Mesodermal cell (in vitro differentiated cells): ENCODE measurements around the gene POGLUT2. TPM values are rescaled to one million over a fixed set of nuclear protein-coding genes. Genes with fewer than 3 reads are reported as not detected.

ENCODE experiments used
- H3K27ac ChIP-seq: 2 replicates; pipeline ENCODE4 v1.7.0; 2013; ENCODE audit warnings: mild to moderate bottlenecking, low read depth, low read length, moderate library complexity; ENCODE audit not compliant: severe bottlenecking
- H3K36me3 ChIP-seq: 2 replicates; pipeline ENCODE4 v1.7.1; 2013; ENCODE audit warnings: mild to moderate bottlenecking, low read length, moderate library complexity; ENCODE audit not compliant: control insufficient read depth, insufficient read depth
- H3K4me1 ChIP-seq: one replicate; pipeline ENCODE4 v1.7.1; 2013; ENCODE audit warnings: mild to moderate bottlenecking, low read length; ENCODE audit not compliant: insufficient read depth, control insufficient read depth, poor library complexity, severe bottlenecking
- H3K4me3 ChIP-seq: 2 replicates; pipeline ENCODE4 v1.7.0; 2013; ENCODE audit warnings: low read length, control low read depth, mild to moderate bottlenecking; ENCODE audit not compliant: insufficient read depth, poor library complexity, severe bottlenecking; ENCODE audit errors: extremely low read depth
- H3K9me3 ChIP-seq: 2 replicates; pipeline ENCODE4 v1.7.1; 2013; ENCODE audit warnings: mild to moderate bottlenecking, low read length, moderate library complexity; ENCODE audit not compliant: control insufficient read depth
- WGBS, 2 experiments: methylation state at CpG; one replicate each; pipeline ENCODE4 v1.1.5; 2013; ENCODE audit warnings: missing lambda C conversion rate in 2 of 2; ENCODE audit not compliant: insufficient coverage in 2 of 2; 5-methylcytosine and 5-hydroxymethylcytosine counted together
- polyA plus RNA-seq, 2 experiments: library from polyadenylated mRNA; stranded (reverse); fragments of 50-300 nt; gene quantifications; one replicate each; pipeline ENCODE4 v1.2.3, GENCODE V29; 2013

Gene POGLUT2
- 30.9 TPM for polyA plus RNA-seq (2013, experiment 1 of 2)
- 28.6 TPM for polyA plus RNA-seq (2013, experiment 2 of 2)

DNA sequence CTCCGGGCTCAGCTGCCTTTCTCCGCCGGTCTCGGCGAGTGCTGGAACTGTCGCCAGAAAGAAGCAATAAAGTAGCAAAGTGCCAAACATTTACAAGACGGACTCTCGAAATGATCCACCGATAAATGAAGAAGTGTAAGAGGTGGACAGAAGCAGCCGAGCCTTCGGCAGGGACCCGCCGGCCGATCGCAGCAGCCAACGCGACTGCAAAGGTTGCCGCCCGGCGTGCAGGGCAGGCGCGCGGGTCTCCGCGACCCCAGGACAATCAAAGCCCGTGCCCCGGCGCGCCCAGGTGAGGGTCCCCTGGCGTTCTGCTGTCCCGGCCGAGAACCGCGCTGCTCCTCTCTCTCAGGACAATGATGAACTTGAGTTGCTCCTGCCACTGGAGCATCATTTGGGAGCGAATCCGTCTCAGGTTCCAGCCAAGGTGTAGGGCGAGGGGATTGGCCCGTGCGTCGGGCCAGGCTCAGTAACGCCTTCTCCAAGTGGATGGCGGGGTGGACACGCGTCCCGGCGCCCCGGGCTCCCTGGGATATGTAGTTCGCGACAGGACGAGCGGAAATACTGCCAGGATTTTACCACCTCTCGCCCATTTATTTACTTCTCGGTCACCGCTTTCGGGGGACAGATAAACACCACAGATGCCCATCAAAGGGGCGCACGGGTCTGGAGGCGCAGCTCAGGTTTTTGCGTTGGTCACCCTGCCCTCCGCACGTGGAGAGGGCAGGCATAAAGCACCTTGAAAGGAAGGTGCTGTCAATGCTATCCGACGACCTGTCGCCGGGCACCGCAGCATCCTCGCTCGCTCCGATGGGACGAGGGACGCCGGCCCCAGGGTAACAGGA, at the start of gene POGLUT2, which contains the start of gene BIVM:
POGLUT2 (minus strand) TSS at position 396 of the 845 bp plus-strand sequence; CDS start at position 90, 306 bp downstream.
BIVM (plus strand) TSS at position 539 of the 845 bp plus-strand sequence. CDS start 8,149 bp downstream, outside the sequence.
- H3K4me3 ChIP-seq, result peak within 1 kb of the TSS; percentile 85
- H3K27ac ChIP-seq, result no peak within 1 kb of the TSS
- 0 to 1% methylated on average over 64 to 67 of the region's 72 CpGs for WGBS, 2 experiments
- no peaks in the 10 kb centered on the region for H3K9me3 ChIP-seq
- no peaks in the 10 kb centered on the region for H3K4me1 ChIP-seq
- H3K36me3 ChIP-seq, result peaks cover 4% of the 10 kb centered on the region

DNA sequence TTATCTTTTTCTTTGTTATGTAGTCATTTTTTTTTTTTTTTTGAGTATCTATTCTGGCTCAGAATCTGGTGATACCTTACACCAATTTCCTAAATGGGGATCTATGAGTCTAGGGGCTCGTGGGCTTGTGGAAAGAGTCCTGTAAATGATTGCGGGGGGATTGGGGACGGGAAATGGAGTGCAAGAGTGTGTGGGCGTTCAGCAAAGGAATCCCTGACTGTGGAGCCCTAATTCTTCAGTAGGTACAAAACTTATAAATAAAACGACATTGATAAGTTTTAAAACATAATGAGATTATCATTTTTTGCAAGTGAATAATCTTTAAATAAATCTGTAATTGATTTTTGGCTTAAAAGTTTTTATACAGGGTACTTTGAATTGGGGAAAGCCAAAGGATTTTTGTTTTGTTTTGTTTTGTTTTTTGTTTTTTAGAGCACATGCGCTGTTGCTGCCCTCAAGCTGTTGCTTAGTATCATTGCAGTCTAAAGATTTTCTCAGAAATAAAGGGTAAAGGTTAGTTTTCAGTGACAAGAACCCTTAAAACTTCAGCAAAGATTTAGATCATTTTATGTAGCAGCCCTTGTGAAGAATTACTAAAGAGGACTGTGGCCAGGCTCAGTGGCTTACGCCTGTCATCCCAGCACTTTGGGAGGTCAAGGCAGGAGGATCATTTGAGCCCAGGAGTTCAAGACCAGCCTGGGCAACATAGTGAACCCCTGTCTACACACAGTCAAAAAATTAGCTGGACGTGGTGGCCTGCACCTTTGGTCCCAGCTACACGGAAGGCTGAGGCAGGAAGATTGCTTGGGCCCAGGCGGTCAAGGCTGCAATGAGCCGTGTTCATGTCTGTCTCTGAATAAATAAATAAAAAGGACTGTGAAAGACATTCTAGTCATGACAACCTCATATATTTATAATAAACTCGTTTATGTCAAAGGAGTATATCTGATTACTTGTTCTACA, 48.8 kb upstream of the POGLUT2 start:
- Histone ChIP-seq H3K4me1 (no peaks in the 10 kb centered on the region), H3K36me3 (no peaks in the 10 kb centered on the region), H3K27ac (peak overlapping the region; percentile 59), H3K9me3 (no peaks in the 10 kb centered on the region), H3K4me3 (peak overlapping the region; percentile 98)
- 13 to 60% methylated on average over 3 to 7 of the region's 12 CpGs for WGBS, 2 experiments

DNA sequence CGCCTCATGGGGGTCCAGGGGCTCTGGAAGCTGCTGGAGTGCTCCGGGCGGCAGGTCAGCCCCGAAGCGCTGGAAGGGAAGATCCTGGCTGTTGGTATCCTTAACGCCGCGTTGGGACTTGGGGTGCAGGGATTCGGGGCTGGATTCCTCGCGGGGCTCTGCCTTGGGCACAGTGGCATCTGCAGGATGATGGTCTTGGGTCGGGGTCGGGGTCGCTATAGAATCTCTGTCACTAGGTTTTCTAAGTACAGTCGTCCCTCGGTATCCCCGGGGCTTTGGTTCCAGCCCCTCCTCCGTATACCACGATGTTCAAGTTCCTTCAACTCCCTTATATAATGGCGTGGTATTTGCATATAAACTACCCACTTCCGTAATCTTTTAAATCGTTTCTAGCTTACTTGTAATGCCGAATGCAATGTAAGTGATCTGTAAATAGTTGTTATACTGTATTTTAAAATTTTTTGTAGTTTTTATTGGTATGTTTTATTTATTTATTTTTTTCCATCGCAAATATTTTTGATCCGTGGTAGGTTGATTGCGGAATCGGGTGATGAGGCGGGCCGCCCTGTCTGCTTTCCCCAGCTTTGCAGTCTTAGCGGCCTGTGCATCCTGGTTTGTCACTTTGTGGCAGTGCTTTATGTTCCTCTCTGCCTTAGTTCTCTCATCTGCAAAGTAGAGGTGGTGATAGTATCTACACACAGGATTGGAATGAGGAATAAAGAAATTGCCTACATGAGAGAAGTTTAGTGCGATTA, 47.7 kb upstream of the POGLUT2 start:
- H3K9me3 ChIP-seq, result no peaks in the 10 kb centered on the region
- no peaks in the 10 kb centered on the region for H3K4me1 ChIP-seq
- 1% methylated on average over 14 to 17 of the region's 31 CpGs for WGBS, 2 experiments
- peak overlapping the region; percentile 94 for H3K27ac ChIP-seq
- H3K4me3 ChIP-seq, result peak overlapping the region; percentile 98
- no peaks in the 10 kb centered on the region for H3K36me3 ChIP-seq

DNA sequence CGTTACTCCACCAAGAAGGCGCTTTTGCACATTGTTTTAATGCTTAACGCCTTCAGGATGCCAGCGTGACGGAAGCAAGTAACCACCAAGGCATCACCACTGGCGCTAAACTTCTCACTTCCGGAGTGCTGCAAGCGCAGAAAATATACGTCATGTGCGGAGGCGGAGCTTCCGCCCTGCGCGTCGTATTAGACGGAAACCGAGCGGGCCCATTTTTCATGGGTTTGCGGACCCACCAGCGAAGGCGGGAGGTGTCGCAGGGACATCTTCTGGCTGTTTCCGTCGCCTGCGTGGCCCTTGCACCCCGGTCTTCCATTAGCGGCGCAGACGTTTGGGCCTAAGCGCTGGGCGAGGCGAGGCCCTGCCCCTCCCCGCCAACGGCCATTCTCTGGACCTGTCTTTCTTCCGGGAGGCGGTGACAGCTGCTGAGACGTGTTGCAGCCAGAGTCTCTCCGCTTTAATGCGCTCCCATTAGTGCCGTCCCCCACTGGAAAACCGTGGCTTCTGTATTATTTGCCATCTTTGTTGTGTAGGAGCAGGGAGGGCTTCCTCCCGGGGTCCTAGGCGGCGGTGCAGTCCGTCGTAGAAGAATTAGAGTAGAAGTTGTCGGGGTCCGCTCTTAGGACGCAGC, 47.0 kb upstream of the POGLUT2 start, which contains the start of gene ERCC5:
ERCC5 (plus strand) TSS at position 403 of the 631 bp plus-strand sequence. CDS start 235 bp downstream, outside the sequence.
- H3K36me3 ChIP-seq, result no peaks in the 10 kb centered on the region
- no peaks in the 10 kb centered on the region for H3K9me3 ChIP-seq
- H3K4me3 ChIP-seq, result peak within 1 kb of the TSS; percentile 98
- H3K4me1 ChIP-seq, result no peaks in the 10 kb centered on the region
- WGBS, 2 experiments, result 0% methylated on average over 37 to 38 of the region's 49 CpGs
- peak within 1 kb of the TSS; percentile 94 for H3K27ac ChIP-seq

DNA sequence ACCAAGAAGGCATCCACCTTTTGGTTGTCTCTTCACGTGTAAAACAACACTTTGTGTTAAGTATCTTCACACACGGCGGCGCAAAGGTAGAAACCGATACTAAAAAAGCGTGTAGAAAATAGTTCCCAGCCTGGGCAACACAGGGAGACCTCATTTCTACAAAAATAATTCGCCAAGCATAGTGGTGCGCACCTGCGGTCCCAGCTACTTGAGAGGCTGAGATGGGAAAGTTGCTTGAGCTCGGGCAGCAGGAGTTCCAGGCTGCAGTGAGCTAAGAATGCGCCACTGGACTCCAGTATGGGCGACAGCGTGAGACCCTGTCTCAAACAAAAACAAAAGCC, 46.5 kb upstream of the POGLUT2 start:
- Histone ChIP-seq H3K36me3 (no peaks in the 10 kb centered on the region), H3K27ac (peak overlapping the region; percentile 94), H3K4me3 (peak overlapping the region; percentile 98), H3K9me3 (no peaks in the 10 kb centered on the region), H3K4me1 (no peaks in the 10 kb centered on the region)
- WGBS, 2 experiments, result 5 to 8% methylated on average over 13 of the region's 13 CpGs

DNA sequence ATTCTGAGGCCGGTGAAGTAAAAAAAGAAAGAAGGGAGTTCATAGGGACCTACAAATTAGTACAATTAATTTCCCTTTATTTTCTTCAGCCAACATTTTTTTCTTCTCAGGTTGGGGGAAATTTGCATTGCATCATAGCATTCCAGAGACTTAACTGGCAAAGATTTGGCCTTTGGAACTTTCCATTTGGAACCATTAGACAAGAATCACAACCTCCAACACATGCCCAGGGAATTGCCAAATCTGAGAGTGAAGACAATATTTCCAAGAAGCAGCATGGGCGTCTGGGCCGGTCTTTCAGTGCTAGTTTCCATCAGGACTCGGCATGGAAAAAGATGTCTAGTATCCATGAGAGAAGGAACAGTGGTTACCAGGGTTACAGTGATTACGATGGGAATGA, 40.7 kb upstream of the POGLUT2 start:
- Histone ChIP-seq H3K27ac (no peak overlapping the region), H3K9me3 (no peaks in the 10 kb centered on the region), H3K4me1 (no peaks in the 10 kb centered on the region), H3K36me3 (peaks cover 13% of the 10 kb centered on the region), H3K4me3 (no peak overlapping the region)
- 87 to 94% methylated on average over 3 to 4 of the region's 5 CpGs for WGBS, 2 experiments

DNA sequence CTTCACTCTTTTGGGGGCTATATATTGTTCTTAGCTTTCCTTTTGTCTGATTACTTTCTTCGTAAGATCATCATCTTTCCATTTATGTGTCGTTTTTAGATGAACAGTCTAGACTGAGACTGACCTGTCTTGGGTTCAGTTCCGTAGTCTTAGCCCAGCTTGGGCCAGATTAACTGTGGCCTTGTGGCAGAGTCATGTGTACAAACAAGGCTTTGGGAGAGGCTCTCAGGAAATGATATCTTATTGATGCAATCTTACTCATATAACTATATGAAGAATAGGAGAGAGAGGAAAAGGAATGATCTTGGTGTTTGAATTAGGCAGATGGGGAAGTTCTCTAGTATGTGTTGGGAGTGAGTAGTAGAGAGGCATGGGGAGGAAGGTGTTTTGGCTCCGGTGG, 40.2 kb upstream of the POGLUT2 start:
- no peak overlapping the region for H3K4me3 ChIP-seq
- H3K27ac ChIP-seq, result no peak overlapping the region
- no peaks in the 10 kb centered on the region for H3K9me3 ChIP-seq
- peaks cover 14% of the 10 kb centered on the region for H3K36me3 ChIP-seq
- H3K4me1 ChIP-seq, result no peaks in the 10 kb centered on the region
- 61 to 89% methylated on average over 1 to 3 of the region's 4 CpGs for WGBS, 2 experiments

DNA sequence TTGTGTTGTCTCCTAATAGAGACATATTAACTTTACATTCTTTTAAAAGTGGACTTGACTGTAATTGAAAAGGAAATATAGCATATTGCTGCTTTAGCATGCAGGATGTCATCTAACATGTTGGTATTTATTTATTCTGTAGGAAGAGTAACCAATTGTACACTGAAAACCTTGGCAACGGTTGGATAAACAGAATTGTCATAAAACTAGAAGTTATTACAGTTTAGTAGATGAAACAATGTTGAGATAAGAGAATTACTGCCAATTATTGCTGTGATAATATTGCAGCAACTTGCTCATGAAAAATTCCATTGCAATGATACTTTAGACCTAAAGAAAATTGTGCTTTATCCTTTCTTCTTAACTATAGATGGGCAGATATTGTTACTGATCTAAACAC, 39.5 kb upstream of the POGLUT2 start:
- 86% methylated on average over 1 of the region's 1 CpG; no CpG with 5 or more reads in 1 of the 2 experiments for WGBS, 2 experiments
- Histone ChIP-seq H3K9me3 (no peaks in the 10 kb centered on the region), H3K27ac (no peak overlapping the region), H3K36me3 (peaks cover 14% of the 10 kb centered on the region), H3K4me1 (no peaks in the 10 kb centered on the region), H3K4me3 (no peak overlapping the region)

DNA sequence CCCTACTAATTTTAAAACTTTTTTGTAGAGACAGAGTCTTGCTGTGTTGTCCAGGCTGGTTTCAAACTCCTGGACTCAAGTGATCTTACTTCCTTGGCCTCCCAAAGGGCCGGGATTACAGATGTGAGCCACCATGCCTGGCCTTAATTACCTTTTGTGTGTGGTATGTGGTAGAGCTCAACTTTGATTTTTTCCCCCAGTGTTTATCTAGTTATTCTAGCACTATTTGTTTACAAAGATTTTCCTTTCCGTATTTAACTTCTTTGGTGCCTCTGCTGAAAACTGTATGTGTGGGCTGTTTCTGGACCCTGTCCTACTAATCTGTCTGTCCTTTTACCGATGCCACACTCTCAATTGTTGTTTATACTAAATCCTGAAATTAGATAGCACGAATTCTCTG, 37.7 kb upstream of the POGLUT2 start:
- WGBS, 2 experiments, result 100% methylated on average over 2 of the region's 4 CpGs; no CpG with 5 or more reads in 1 of the 2 experiments
- Histone ChIP-seq H3K4me3 (no peak overlapping the region), H3K36me3 (peaks cover 19% of the 10 kb centered on the region), H3K9me3 (no peaks in the 10 kb centered on the region), H3K4me1 (no peaks in the 10 kb centered on the region), H3K27ac (no peak overlapping the region)
